HepG2 (cell line): ENCODE measurements around the gene CIAO2B. TPM values are rescaled to one million over a fixed set of nuclear protein-coding genes. Genes with fewer than 3 reads are reported as not detected.

Experiments used
- CC2D1A ChIP-seq: sonication (generic); formaldehyde crosslinking; IDR thresholded peaks from 2 replicates; pipeline ENCODE4 v1.8.1; 2023; ENCODE audit warnings: mild to moderate bottlenecking, missing genetic modification reagents
- FIP1L1 ChIP-seq: fragments of 200-400 bp; formaldehyde crosslinking; IDR thresholded peaks from 2 replicates; pipeline ENCODE4 v1.6.1; 2018; ENCODE audit warnings: low read depth, mild to moderate bottlenecking, low read length, moderate library complexity, borderline replicate concordance; ENCODE audit not compliant: insufficient read depth
- HOXA5 ChIP-seq: sonication (generic); formaldehyde crosslinking; IDR thresholded peaks from 2 replicates; pipeline ENCODE4 v1.4.0; 2020; ENCODE audit warnings: missing genetic modification reagents
- MEIS1 ChIP-seq: sonication (generic); formaldehyde crosslinking; IDR thresholded peaks from 2 replicates; pipeline ENCODE4 v1.9.0; 2021; ENCODE audit warnings: mild to moderate bottlenecking, missing genetic modification reagents, moderate library complexity, borderline replicate concordance
- MYNN ChIP-seq: sonication (generic); formaldehyde crosslinking; IDR thresholded peaks from 2 replicates; pipeline ENCODE4 v1.4.0; 2020; ENCODE audit warnings: mild to moderate bottlenecking, low read depth, missing genetic modification reagents
- NFIC ChIP-seq: IDR thresholded peaks from 2 replicates; pipeline ENCODE4 v1.6.1; 2012; ENCODE audit warnings: mild to moderate bottlenecking, low read length, inconsistent platforms
- REL ChIP-seq: sonication (generic); formaldehyde crosslinking; conservative IDR thresholded peaks from 2 replicates; pipeline ENCODE4 v1.8.0; 2022; ENCODE audit warnings: mild to moderate bottlenecking, missing genetic modification reagents, moderate library complexity
- SOX5 ChIP-seq: IDR thresholded peaks from 2 replicates; pipeline ENCODE4 v1.6.1; 2016; ENCODE audit warnings: borderline replicate concordance
- THAP11 ChIP-seq: IDR thresholded peaks from 2 replicates; pipeline ENCODE4 v1.6.1; 2016; ENCODE audit warnings: missing biosample characterization, missing genetic modification reagents
- ZNF10 ChIP-seq: sonication (generic); formaldehyde crosslinking; IDR thresholded peaks from 2 replicates; pipeline ENCODE4 v1.4.0; 2020; ENCODE audit warnings: mild to moderate bottlenecking, low read depth, missing genetic modification reagents, borderline replicate concordance
- ZNF138 ChIP-seq: sonication (generic); formaldehyde crosslinking; IDR thresholded peaks from 2 replicates; pipeline ENCODE4 v1.5.0; 2020; ENCODE audit warnings: mild to moderate bottlenecking, low read depth, missing genetic modification reagents
- ZNF207 ChIP-seq: fragments of 450-650 bp; IDR thresholded peaks from 2 replicates; pipeline ENCODE4 v1.6.1; 2016; ENCODE audit warnings: antibody characterized with exemption, borderline replicate concordance
- ZNF543 ChIP-seq: sonication (generic); formaldehyde crosslinking; IDR thresholded peaks from 2 replicates; pipeline ENCODE4 v1.4.0; 2020; ENCODE audit warnings: mild to moderate bottlenecking, missing genetic modification reagents
- ZNF557 ChIP-seq: sonication (generic); formaldehyde crosslinking; IDR thresholded peaks from 2 replicates; pipeline ENCODE4 v1.4.0; 2020; ENCODE audit warnings: missing genetic modification reagents
- ZNF558 ChIP-seq: sonication (generic); formaldehyde crosslinking; IDR thresholded peaks from 2 replicates; pipeline ENCODE4 v1.9.0; 2022; ENCODE audit warnings: mild to moderate bottlenecking, missing genetic modification reagents, borderline replicate concordance
- ZNF761 ChIP-seq: sonication (generic); formaldehyde crosslinking; conservative IDR thresholded peaks from 2 replicates; pipeline ENCODE4 v1.4.0; 2020; ENCODE audit warnings: mild to moderate bottlenecking, missing genetic modification reagents
- ZSCAN21 ChIP-seq: sonication (generic); formaldehyde crosslinking; IDR thresholded peaks from 2 replicates; pipeline ENCODE4 v1.8.0; 2022; ENCODE audit warnings: mild to moderate bottlenecking, missing genetic modification reagents, moderate library complexity, borderline replicate concordance
- polyA plus RNA-seq, 8 experiments: library from polyadenylated mRNA; depleted of rRNA in 3 of 8; stranded (reverse) in 7 of 8; unstranded in 1 of 8; fragments of >200 nt; fragmentation: Illumina TruSeq in 4 of 8; extraction: Trizol in 4 of 8; gene quantifications; 2 replicates each; pipeline versions ENCODE4 v1.2.1 to v1.2.3, GENCODE V29; 2011 to 2016; ENCODE audit warnings: low read depth in 4 of 8, missing spikeins in 1 of 8, mixed read lengths in 1 of 8; ENCODE audit not compliant: insufficient read depth in 1 of 8
- total RNA-seq, 5 experiments: library from RNA; depleted of rRNA; stranded (reverse); fragments of >200 nt; fragmentation: Illumina TruSeq; extraction: Trizol; gene quantifications; 2 replicates each; pipeline ENCODE4 v1.2.3, GENCODE V29; 2016; ENCODE audit warnings: low read depth in 1 of 5
- TF ChIP-seq, protein P1 (sequence below): sonication (generic); formaldehyde crosslinking; IDR thresholded peaks from 2 replicates; pipeline ENCODE4 v1.9.0; 2021; ENCODE audit warnings: mild to moderate bottlenecking, missing genetic modification reagents
- TF ChIP-seq, protein P2 (sequence below): sonication (generic); formaldehyde crosslinking; IDR thresholded peaks from 2 replicates; pipeline ENCODE4 v1.8.0; 2023; ENCODE audit warnings: mild to moderate bottlenecking, missing genetic modification reagents
- TF ChIP-seq, protein P3 (sequence below): sonication (generic); formaldehyde crosslinking; IDR thresholded peaks from 2 replicates; pipeline ENCODE4 v1.4.0; 2020; ENCODE audit warnings: missing genetic modification reagents

The CIAO2B gene
- total and polyA plus RNA-seq, 2 of the 13 experiments (the other 11 are each of a cell fraction or from before 2014, with no cell fraction given) = 157 to 293 TPM

DNA sequence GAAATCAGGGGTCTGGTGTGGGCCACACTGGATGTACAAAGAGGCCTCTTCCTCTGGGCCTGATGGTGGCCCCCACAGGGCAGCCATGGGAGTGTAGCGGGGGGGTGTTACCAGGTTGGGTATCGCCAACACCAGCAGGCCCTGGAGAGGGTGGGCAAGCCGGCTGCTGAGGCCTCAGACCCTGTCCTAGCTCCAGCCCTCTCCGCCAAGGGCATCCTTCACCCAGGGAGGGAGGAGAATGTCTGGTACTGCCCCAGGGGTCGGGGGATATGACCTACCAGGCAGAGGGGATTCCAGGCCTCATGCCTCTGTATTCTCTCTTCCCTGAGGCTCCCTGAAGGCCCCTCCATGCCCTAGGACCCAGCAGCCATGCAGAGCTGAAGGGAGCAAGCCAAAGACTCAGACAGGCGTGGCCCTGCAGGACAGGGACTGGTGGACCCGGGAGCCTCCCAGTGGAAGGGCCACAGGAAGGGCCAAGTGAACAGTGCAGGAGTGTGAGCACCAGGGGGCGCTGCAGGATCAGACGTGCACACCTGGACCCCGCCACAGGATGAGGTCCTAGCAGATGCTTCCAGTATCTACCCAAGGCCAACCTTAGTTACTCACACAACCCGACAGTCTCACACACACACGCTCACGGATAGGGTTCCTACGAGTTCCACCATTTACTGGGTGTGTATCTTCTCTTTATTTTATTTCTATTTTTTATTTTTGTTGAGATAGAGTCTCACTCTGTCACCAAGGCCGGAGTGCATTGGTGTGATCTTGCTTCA, 43.3 kb upstream of the CIAO2B start (continued):
- TF ChIP-seq ZNF10 (CRISPR knock-in tag) (no peak), ZSCAN21 (CRISPR knock-in tag) (peak; percentile 57; the same call in 1 of the 2 replicates), SOX5 (CRISPR knock-in tag) (peak; percentile 59; the same call in 1 of the 2 replicates), NFIC (no peak), REL (CRISPR knock-in tag) (no peak), ZNF207 (no peak), FIP1L1 (no peak), HOXA5 (CRISPR knock-in tag) (no peak), ZNF138 (CRISPR knock-in tag) (no peak), THAP11 (CRISPR knock-in tag) (peak; percentile 75), CC2D1A (no peak), ZNF558 (CRISPR knock-in tag) (peak; percentile 80; the same call in 1 of the 2 replicates), MYNN (CRISPR knock-in tag) (no peak), ZNF543 (CRISPR knock-in tag) (no peak), ZNF557 (no peak), MEIS1 (CRISPR knock-in tag) (0 out of 2 replicates have a peak, but pooled peaks have one; percentile 63), ZNF761 (CRISPR knock-in tag) (peak; percentile 73; the same call in 1 of the 2 replicates)
- TF ChIP-seq, protein P1, sequence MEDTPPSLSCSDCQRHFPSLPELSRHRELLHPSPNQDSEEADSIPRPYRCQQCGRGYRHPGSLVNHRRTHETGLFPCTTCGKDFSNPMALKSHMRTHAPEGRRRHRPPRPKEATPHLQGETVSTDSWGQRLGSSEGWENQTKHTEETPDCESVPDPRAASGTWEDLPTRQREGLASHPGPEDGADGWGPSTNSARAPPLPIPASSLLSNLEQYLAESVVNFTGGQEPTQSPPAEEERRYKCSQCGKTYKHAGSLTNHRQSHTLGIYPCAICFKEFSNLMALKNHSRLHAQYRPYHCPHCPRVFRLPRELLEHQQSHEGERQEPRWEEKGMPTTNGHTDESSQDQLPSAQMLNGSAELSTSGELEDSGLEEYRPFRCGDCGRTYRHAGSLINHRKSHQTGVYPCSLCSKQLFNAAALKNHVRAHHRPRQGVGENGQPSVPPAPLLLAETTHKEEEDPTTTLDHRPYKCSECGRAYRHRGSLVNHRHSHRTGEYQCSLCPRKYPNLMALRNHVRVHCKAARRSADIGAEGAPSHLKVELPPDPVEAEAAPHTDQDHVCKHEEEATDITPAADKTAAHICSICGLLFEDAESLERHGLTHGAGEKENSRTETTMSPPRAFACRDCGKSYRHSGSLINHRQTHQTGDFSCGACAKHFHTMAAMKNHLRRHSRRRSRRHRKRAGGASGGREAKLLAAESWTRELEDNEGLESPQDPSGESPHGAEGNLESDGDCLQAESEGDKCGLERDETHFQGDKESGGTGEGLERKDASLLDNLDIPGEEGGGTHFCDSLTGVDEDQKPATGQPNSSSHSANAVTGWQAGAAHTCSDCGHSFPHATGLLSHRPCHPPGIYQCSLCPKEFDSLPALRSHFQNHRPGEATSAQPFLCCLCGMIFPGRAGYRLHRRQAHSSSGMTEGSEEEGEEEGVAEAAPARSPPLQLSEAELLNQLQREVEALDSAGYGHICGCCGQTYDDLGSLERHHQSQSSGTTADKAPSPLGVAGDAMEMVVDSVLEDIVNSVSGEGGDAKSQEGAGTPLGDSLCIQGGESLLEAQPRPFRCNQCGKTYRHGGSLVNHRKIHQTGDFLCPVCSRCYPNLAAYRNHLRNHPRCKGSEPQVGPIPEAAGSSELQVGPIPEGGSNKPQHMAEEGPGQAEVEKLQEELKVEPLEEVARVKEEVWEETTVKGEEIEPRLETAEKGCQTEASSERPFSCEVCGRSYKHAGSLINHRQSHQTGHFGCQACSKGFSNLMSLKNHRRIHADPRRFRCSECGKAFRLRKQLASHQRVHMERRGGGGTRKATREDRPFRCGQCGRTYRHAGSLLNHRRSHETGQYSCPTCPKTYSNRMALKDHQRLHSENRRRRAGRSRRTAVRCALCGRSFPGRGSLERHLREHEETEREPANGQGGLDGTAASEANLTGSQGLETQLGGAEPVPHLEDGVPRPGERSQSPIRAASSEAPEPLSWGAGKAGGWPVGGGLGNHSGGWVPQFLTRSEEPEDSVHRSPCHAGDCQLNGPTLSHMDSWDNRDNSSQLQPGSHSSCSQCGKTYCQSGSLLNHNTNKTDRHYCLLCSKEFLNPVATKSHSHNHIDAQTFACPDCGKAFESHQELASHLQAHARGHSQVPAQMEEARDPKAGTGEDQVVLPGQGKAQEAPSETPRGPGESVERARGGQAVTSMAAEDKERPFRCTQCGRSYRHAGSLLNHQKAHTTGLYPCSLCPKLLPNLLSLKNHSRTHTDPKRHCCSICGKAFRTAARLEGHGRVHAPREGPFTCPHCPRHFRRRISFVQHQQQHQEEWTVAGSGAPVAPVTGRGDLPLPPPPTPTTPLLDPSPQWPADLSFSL (CRISPR knock-in tag) = no peak
- TF ChIP-seq, protein P2, sequence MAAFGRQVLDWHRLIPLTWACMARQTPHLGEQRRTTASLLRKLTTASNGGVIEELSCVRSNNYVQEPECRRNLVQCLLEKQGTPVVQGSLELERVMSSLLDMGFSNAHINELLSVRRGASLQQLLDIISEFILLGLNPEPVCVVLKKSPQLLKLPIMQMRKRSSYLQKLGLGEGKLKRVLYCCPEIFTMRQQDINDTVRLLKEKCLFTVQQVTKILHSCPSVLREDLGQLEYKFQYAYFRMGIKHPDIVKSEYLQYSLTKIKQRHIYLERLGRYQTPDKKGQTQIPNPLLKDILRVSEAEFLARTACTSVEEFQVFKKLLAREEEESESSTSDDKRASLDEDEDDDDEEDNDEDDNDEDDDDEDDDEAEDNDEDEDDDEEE (CRISPR knock-in tag) = peak; percentile 63; the same call in 1 of the 2 replicates
- TF ChIP-seq, protein P3, sequence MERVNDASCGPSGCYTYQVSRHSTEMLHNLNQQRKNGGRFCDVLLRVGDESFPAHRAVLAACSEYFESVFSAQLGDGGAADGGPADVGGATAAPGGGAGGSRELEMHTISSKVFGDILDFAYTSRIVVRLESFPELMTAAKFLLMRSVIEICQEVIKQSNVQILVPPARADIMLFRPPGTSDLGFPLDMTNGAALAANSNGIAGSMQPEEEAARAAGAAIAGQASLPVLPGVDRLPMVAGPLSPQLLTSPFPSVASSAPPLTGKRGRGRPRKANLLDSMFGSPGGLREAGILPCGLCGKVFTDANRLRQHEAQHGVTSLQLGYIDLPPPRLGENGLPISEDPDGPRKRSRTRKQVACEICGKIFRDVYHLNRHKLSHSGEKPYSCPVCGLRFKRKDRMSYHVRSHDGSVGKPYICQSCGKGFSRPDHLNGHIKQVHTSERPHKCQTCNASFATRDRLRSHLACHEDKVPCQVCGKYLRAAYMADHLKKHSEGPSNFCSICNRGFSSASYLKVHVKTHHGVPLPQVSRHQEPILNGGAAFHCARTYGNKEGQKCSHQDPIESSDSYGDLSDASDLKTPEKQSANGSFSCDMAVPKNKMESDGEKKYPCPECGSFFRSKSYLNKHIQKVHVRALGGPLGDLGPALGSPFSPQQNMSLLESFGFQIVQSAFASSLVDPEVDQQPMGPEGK (CRISPR knock-in tag) = peak; percentile 63; the same call in 1 of the 2 replicates
